RKO (cell line): Measurements from ENCODE around the gene HID1.

Experiments
- DNase-seq: peaks from one replicate; pipeline ENCODE4 v3.0.0-alpha.2; 2016; ENCODE audit warnings: low spot score

Gene HID1

DNA sequence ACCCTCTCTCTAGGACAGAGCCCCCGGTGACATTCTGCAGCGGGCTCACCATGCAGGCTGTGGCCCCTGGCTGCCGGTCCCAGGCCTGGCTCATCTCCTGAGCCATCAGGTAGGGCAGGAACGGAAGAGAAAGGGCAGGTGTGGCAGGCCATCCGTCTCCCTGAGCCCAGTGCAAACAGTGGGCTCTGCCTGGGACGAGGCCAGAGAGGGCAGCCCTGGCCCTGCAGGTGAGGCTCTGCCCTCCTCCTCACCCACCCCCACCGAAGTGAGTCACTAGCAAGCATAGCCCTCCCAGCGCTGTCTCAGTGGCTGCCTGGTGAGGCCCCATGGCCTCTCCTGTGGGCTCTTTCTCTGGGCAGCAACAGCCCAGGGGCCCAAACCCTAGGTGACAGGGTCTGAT, 22.4 kb downstream of the HID1 start:
- DNase-seq: no peak

- no peak for DNase-seq
These were observed 23.0 kb downstream of the HID1 start for GRCh38 chr17:74949455-74950115.

GRCh38 chr17:74947041-74947754, 25.4 kb downstream of the HID1 start:
- no peak for DNase-seq

- DNase-seq: no peak
These were observed 25.9 kb downstream of the HID1 start for GRCh38 chr17:74946641-74947040.

GRCh38 chr17:74945543-74945942, 27.0 kb downstream of the HID1 start:
- DNase-seq: no peak

DNA sequence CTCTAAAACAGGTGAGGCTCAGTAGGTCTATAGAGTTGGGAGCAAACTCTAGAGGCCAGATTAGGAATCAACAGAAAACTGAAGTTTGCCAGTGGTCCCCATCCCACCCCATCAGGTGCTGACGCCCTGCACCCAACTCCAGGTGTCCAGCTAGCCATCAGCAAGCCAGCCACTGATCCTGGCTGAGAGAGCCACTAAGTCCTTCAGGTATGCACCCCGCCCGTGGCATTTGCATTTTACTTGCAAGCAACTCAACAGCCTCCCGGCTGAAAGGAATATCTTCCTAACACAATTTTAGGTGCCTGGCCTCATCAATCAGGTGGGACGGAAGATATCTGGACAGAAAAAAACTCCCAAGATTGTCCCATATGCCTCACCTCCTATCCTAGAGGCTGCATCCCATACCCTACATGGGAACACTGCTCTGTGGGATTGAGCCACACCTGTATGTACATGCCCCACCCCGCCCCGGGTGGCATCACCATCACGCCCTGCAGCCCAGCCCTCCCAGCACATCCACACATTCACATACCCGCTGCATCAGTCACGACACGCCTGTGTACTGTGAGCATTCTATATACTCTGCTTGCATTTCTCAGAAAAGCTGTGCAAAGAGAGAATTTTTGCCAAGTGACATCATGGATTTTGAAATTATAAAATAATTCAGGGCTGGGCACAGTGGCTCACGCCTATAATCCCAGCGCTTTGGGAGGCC, 28.6 kb downstream of the HID1 start:
- no peak for DNase-seq

DNA sequence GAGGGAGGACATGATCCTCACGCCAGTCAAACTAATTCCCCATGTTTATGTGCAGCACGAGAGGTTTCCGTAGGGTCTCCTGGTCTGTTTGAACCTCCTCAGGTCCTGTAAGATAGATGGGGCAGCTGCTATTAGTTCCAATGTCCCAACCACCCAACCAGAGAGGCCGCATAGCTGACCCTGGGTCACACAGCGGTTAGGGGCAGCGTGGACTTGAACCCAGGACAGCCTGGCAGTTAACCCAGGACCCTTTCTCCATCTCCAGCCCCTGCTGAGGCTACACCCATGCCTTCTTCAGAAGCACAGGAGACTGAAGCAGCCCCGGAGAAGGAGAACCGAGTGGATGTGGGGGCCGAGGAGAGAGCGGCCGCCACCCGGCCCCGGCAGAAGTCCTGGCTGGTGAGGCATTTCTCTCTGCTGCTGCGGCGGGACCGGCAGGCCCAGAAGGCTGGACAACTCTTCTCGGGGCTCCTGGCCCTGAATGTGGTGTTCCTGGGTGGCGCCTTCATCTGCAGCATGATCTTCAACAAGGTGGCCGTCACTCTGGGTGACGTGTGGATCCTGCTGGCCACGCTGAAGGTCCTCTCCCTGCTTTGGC, 31.3 kb downstream of the HID1 start:
- no peak for DNase-seq

DNA sequence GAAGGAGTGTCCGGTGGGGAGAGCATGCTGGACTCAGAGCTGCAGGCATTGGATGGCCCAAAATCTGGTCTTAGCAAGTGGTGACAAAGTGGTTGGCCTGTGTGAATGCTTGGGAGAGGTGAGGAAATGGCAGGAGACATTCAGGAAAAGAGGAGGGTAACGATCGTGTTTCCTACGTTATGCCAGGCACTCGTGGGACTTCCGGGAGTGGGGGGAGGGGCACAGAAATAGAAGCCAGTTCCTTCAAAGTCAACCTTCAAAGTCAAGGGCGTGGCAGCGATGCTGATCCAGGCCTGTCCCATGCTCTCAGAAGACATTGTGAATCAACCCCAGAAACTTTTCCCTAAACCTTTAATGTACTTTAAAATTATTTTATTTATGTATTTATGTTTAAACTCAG, 33.0 kb downstream of the HID1 start:
- DNase-seq: no peak

DNA sequence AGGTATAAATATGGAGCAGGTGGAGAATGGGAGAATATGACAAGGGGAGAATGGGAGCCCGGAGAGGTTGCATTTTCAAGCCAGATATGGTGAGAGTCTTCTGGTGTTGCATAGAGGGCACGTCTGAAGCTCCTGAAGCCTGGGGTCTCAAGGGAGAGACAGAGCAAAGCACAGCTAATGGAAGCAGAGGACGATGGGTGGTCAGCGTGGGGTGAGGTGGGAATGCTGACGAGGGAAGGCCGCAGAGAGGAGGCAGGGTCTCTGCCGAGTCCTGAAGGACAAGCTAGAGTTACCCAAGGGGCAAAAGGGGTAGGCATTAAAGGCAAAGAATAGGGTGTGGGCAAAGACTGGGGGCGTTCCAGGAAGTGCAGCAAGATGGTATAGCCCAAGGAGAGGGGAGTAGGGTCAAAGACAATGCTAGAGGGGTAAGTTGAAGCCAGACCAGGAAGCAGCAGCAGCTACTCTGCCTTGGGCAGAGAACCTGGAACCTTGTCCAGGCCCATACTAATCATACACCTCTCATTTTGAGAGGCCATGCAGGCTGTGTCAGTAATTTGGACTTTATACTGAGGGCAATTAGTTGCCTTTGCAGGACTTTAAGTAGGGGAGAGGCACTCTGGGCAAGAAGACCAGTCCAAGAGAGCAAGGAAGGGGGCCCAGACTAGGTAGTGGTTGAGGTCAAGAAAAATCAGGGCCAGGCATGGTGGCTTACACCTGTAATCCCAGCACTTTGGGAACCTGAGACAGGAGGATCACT, 34.2 kb downstream of the HID1 start:
- DNase-seq: no peak

DNA sequence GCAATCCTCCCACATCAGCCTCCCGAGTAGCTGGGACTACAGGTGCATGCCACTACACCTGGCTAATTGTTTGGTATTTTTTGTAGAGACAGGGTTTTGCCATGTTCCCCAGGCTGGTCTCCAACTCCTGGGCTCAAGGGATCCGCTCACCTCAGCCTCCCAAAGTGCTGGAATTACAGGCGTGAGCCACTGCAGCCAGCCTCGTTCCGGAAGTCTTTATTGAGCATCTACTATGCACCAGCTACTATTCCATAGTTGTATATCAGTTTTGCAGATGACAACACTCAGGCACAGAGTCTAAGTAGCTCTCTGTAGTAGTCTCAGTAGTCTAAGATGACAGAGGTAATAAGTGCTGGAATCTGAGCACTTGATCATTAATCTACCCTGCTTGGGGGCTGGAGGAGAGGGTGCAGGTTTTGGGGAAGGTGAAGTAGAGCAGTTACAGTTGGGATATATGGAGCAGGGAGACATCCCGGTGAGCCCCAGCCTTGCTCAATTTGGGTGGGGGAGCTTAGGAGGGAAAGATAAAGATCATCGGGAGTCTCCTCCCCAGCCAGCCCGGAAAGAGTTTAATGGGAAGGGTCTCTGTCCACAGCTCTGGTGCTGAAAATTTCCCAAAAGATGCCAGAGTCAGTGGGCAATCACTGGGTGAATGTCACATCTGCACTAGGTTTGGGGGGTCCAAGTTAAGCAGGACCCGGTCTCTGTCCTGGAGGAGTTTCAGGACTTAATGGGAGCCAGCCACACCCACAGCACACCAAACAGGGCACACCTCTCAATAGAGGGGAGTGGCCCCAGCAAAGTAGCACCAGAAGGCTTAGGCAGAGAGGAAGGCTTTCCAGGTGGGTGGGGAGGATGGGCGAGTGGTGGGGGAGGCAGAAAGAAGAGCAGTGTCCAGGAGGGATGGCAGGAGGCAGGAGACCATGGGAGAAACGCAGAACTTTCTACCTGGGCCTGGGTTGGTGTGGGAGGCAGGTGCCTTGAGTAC, 35.2 kb downstream of the HID1 start:
- no peak for DNase-seq

DNA sequence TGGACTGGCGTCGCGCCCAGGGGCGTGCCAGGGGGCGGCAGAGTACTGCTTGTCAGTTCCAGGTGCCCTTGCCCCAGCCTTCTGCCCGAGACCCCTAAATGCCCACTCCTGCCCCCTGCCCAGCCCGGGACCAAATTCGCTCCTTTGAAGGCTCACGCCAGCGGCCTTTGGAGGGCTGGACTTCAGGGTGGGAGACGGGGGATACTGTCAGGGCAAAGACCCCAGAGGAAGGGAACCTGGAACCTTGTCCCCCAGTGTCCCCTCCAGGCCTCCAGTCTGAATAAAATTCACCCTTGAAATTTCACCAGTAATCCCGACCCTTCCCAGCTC, 36.1 kb downstream of the HID1 start:
- DNase-seq: no peak

GRCh38 chr17:74935585-74936469, 36.7 kb downstream of the HID1 start, which contains the start of gene OTOP3:
Gene OTOP3 (plus strand): TSS chr17:74935898. CDS start chr17:74935922, 24 bp downstream.
- DNase-seq: no peak

- no peak for DNase-seq
These were observed 37.5 kb downstream of the HID1 start for GRCh38 chr17:74935048-74935447.

GRCh38 chr17:74930535-74931036, 42.0 kb downstream of the HID1 start:
- no peak for DNase-seq

GRCh38 chr17:74928786-74929185, 43.8 kb downstream of the HID1 start:
- DNase-seq: no peak

GRCh38 chr17:74925242-74925641, 47.3 kb downstream of the HID1 start:
- DNase-seq: no peak

GRCh38 chr17:74924250-74924948, 48.2 kb downstream of the HID1 start, which contains the start of gene OTOP2:
Gene OTOP2 (plus strand): TSS chr17:74924273. CDS start chr17:74924633, 360 bp downstream.
- no peak for DNase-seq

GRCh38 chr17:74923538-74924249, 48.9 kb downstream of the HID1 start:
- DNase-seq: no peak
